Skeletal muscle tissue (tissue), 5 donors: ENCODE data around the gene EIF4G1. TPM values are rescaled to one million over a fixed set of nuclear protein-coding genes. Genes with fewer than 3 reads are reported as not detected.

Experiments
- H3K27ac ChIP-seq: one replicate; pipeline ENCODE4 v1.7.0; 2013; ENCODE audit warnings: mild to moderate bottlenecking, low read depth, low read length, inconsistent platforms
- H3K27me3 ChIP-seq, 3 donors: one replicate each; pipeline ENCODE4 v1.7.0; 2013; ENCODE audit warnings: low read length in 3 of 3; ENCODE audit not compliant: control insufficient read depth in 3 of 3, insufficient read depth in 3 of 3
- H3K36me3 ChIP-seq, 3 donors: one replicate each; pipeline ENCODE4 v1.7.0; 2013; ENCODE audit warnings: low read length in 3 of 3; ENCODE audit not compliant: control insufficient read depth in 3 of 3, insufficient read depth in 3 of 3
- H3K4me1 ChIP-seq, 3 donors: one replicate each; pipeline ENCODE4 v1.7.0; 2013; ENCODE audit warnings: low read length in 3 of 3, mild to moderate bottlenecking in 3 of 3; ENCODE audit not compliant: control insufficient read depth in 3 of 3, insufficient read depth in 3 of 3
- H3K4me3 ChIP-seq, 3 donors: one replicate each; pipeline ENCODE4 v1.7.0; 2013; ENCODE audit warnings: low read length in 3 of 3
- H3K9ac ChIP-seq, 3 donors: one replicate each; pipeline ENCODE4 v1.7.0; 2013; ENCODE audit warnings: low read length in 3 of 3, mild to moderate bottlenecking in 3 of 3, moderate library complexity in 2 of 3, low read depth in 1 of 3
- H3K9me3 ChIP-seq, 3 donors: one replicate each; pipeline ENCODE4 v1.7.0; 2013; ENCODE audit warnings: low read length in 3 of 3; ENCODE audit not compliant: control insufficient read depth in 3 of 3
- small RNA-seq: library from RNA; depleted of rRNA; stranded (forward); fragments of <200 nt; gene quantifications from one replicate; pipeline ENCODE3, GENCODE V24; 2014
- total RNA-seq: library from RNA; depleted of rRNA; stranded (reverse); fragments of >200 nt; gene quantifications from one replicate; pipeline ENCODE4 v1.2.3, GENCODE V29; 2014
- donor health status: Osteomylitis.

The EIF4G1 gene
- total RNA-seq, 1 donor from 2014 or later: 162 TPM

DNA sequence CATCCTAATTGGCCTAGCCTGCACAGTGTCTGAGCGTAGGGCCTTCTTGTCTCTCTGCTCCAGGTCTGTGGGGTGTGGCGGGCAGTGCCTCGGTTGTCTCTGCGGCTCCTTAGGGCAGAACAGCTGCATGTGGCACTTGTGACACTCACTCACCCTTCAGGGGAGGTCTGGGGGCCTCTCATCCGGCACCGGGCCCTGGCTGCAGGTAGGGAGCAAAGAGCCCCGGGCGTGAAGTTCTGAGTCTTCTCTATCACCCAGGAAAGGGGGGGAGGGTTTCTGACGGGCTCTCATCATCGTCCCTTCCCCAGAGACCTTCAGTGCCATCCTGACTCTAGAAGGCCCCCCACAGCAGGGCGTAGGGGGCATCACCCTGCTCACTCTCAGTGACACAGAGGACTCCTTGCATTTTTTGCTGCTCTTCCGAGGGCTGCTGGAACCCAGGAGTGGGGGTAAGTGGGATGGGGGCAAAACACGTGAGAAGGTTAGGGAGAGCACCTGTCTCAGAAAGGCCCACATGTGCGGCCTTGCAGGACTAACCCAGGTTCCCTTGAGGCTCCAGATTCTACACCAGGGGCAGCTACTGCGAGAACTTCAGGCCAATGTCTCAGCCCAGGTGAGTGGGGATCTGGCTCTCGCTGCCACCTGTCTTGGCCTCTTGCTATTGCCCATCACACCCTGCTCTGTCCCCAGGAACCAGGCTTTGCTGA lies 68.1 kb downstream of the EIF4G1 start:
- H3K36me3 ChIP-seq: peaks cover 0 to 9% (median 3%) of the 10 kb centered on the region in 3 donors
- peaks cover 30 to 37% (median 35%) of the 10 kb centered on the region in 3 donors for H3K4me1 ChIP-seq
- H3K9ac ChIP-seq: no peak overlapping the region
- peaks cover 0 to 14% (median 9%) of the 10 kb centered on the region in 3 donors for H3K27me3 ChIP-seq
- no peaks in the 10 kb centered on the region for H3K9me3 ChIP-seq
- no peak overlapping the region for H3K4me3 ChIP-seq
- H3K27ac ChIP-seq: no peak overlapping the region

DNA sequence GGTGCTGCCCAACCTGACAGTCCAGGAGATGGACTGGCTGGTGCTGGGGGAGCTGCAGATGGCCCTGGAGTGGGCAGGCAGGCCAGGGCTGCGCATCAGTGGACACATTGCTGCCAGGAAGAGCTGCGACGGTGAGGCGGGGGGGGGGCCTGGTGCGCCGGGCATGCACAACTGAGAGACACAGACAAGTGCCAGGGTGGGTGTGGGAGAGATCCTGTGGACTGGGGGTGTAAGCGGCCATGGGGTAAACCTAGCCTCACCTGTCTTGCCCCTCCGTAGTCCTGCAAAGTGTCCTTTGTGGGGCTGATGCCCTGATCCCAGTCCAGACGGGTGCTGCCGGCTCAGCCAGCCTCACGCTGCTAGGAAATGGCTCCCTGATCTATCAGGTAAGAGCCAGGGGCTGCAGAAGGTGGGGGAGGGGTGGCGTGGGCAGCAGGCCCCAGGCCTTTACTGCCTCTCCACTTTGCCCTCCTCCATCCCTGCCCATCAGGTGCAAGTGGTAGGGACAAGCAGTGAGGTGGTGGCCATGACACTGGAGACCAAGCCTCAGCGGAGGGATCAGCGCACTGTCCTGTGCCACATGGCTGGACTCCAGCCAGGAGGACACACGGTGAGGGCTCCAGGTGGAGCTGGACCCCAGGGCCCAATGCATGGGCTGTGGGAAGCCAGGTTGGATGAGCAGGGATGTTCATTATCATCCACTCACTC lies 68.8 kb downstream of the EIF4G1 start:
- no peak overlapping the region for H3K4me3 ChIP-seq
- no peak overlapping the region for H3K27ac ChIP-seq
- peaks cover 0 to 16% (median 3%) of the 10 kb centered on the region in 3 donors for H3K36me3 ChIP-seq
- H3K9me3 ChIP-seq: no peaks in the 10 kb centered on the region
- H3K9ac ChIP-seq: no peak overlapping the region
- H3K4me1 ChIP-seq: peaks cover 23 to 30% (median 28%) of the 10 kb centered on the region in 3 donors
- peaks cover 0 to 14% (median 9%) of the 10 kb centered on the region in 3 donors for H3K27me3 ChIP-seq

DNA sequence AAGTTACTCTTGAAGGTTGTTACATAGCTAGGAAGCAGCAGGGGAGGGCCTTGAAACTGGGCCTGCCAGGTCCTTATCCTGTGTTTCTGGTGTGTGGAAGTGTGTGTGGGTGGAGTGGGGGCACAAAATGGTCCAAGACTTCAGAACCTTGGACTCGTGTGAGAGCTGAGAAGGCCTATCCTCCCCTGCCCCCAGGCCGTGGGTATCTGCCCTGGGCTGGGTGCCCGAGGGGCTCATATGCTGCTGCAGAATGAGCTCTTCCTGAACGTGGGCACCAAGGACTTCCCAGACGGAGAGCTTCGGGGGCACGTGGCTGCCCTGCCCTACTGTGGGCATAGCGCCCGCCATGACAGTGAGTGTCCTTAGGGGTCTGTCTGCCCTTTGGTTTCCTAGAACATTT lies 69.9 kb downstream of the EIF4G1 start:
- peaks cover 11 to 19% (median 17%) of the 10 kb centered on the region in 3 donors for H3K4me1 ChIP-seq
- peaks cover 0 to 23% (median 3%) of the 10 kb centered on the region in 3 donors for H3K36me3 ChIP-seq
- no peak overlapping the region for H3K27ac ChIP-seq
- H3K27me3 ChIP-seq: peaks cover 0 to 9% (median 8%) of the 10 kb centered on the region in 3 donors
- H3K4me3 ChIP-seq: no peak overlapping the region
- no peak overlapping the region for H3K9ac ChIP-seq
- H3K9me3 ChIP-seq: no peaks in the 10 kb centered on the region

Small RNA genes within 50 kb of the gene (small RNA-seq; reads per million reads assigned to genes)
- gene SNORD66: 443 reads per million, percentile 98 among the genes with 10 or more reads in this experiment

Other genes starting within 250 kb of the EIF4G1 start
- not detected for gene HTR3E, start 217.5 kb upstream of the EIF4G1 start, total RNA-seq
- 38.1 TPM for gene EIF2B5, start 179.2 kb upstream of the EIF4G1 start, total RNA-seq
- 23.5 TPM for gene DVL3, start 159.2 kb upstream of the EIF4G1 start, total RNA-seq
- gene AP2M1, start 139.8 kb upstream of the EIF4G1 start, total RNA-seq: 168 TPM
- gene ABCF3, start 128.4 kb upstream of the EIF4G1 start, total RNA-seq: 45.9 TPM
- not detected for gene VWA5B2, start 85.0 kb upstream of the EIF4G1 start, total RNA-seq
- 17.2 TPM for gene ALG3, start 65.6 kb upstream of the EIF4G1 start, total RNA-seq
- gene EEF1AKMT4, start 64.9 kb upstream of the EIF4G1 start, total RNA-seq: 2.1 TPM
- not detected for gene CAMK2N2, start 53.1 kb upstream of the EIF4G1 start, total RNA-seq
- gene ECE2, start 38.6 kb upstream of the EIF4G1 start, total RNA-seq: not detected
- 259 TPM for gene PSMD2, start 15.4 kb upstream of the EIF4G1 start, total RNA-seq
- 9.4 TPM for gene FAM131A, start 23.0 kb downstream of the EIF4G1 start, total RNA-seq
- gene CLCN2, start 47.0 kb downstream of the EIF4G1 start, total RNA-seq: 2.6 TPM
- gene POLR2H, start 47.1 kb downstream of the EIF4G1 start, total RNA-seq: 44.4 TPM
- under 0.01 TPM for gene THPO, start 63.6 kb downstream of the EIF4G1 start, total RNA-seq
- gene CHRD, start 65.4 kb downstream of the EIF4G1 start, total RNA-seq: 14.1 TPM
- gene EPHB3, start 247.2 kb downstream of the EIF4G1 start, total RNA-seq: 27.7 TPM